GM12878 (cell line): Measurements from ENCODE around the gene LSM14B. TPM values are rescaled to one million over a fixed set of nuclear protein-coding genes. Genes with fewer than 3 reads are reported as not detected.

ENCODE experiments used
- ATAC-seq: fragments of 200-7000 bp; cut with Tn5 transposase; 3 replicates; pipeline ENCODE4 v1.9.1; 2020; ENCODE audit warnings: mild to moderate bottlenecking, moderate library complexity
- BruUV-seq: library from RNA; stranded (reverse); fragments of 400-500 nt; replicated peaks from 2 replicates; lab custom pipeline; 2021; lab: Mats Ljungman, UMichigan
- CTCF ChIA-PET: fragments of 300-600 bp; sonication (Branson Sonifier 250); formaldehyde crosslinking; extraction: SDS; loops from one replicate; lab custom pipeline; 2021; ENCODE audit warnings: inconsistent platforms; lab: Yijun Ruan, JAX
- POLR2A ChIA-PET: fragments of 350-600 bp; formaldehyde crosslinking; extraction: SDS; loops from one replicate; lab custom pipeline; 2021; ENCODE audit warnings: inconsistent platforms; lab: Charles Lee
- RAD21 ChIA-PET: fragments of 300-600 bp; sonication (Branson Sonifier 250); formaldehyde crosslinking; loops from one replicate; lab custom pipeline; 2023; ENCODE audit warnings: antibody characterized with exemption; ENCODE audit not compliant: unreplicated experiment; lab: Charles Lee
- SMC1A ChIA-PET: fragments of 300-600 bp; sonication (Branson Sonifier 250); formaldehyde crosslinking; loops from one replicate; lab custom pipeline; 2023; ENCODE audit not compliant: unreplicated experiment, uncharacterized antibody; lab: Charles Lee
- DNase-seq: peaks from one replicate; pipeline ENCODE4 v3.0.0-alpha.2; 2011; ENCODE audit warnings: low read depth, low spot score
- FAIRE-seq: peaks from 3 replicates; lab custom pipeline; 2011; peaks lifted over from hg19 to GRCh38; lab: Jason Lieb, UNC
- H2AFZ ChIP-seq: 2 replicates; pipeline ENCODE4 v1.6.0; 2011; ENCODE audit warnings: low read depth, low read length, control low read depth; ENCODE audit not compliant: control insufficient read depth
- H3K27ac ChIP-seq: 2 replicates; pipeline ENCODE4 v1.5.1; 2011; ENCODE audit warnings: control low read depth; ENCODE audit not compliant: control insufficient read depth, insufficient read depth
- H3K27me3 ChIP-seq, 2 experiments: replicated peaks in 1 of 2; 2 replicates each; pipeline versions ENCODE4 v1.6.0 to v1.6.1; 2011; ENCODE audit warnings: low read length in 1 of 2; ENCODE audit not compliant: control insufficient read depth in 2 of 2, insufficient read depth in 2 of 2
- H3K36me3 ChIP-seq, 2 experiments: 2 replicates each; pipeline ENCODE4 v1.5.1; 2011; ENCODE audit warnings: low read length in 1 of 2; ENCODE audit not compliant: control insufficient read depth in 2 of 2, insufficient read depth in 2 of 2
- H3K4me1 ChIP-seq: 2 replicates; pipeline ENCODE4 v1.6.1; 2011; ENCODE audit warnings: mild to moderate bottlenecking, low read length, moderate library complexity, mixed read lengths; ENCODE audit not compliant: control insufficient read depth, insufficient read depth
- H3K4me2 ChIP-seq: 2 replicates; pipeline ENCODE4 v1.6.0; 2011; ENCODE audit warnings: control low read depth; ENCODE audit not compliant: control insufficient read depth, insufficient read depth
- H3K4me3 ChIP-seq: fragments of 200-600 bp; sonication (generic); 2 replicates; pipeline ENCODE4 v1.5.1; 2016
- H3K79me2 ChIP-seq: 2 replicates; pipeline ENCODE4 v1.6.0; 2011; ENCODE audit warnings: low read length; ENCODE audit not compliant: control insufficient read depth, insufficient read depth
- H3K9ac ChIP-seq: 2 replicates; pipeline ENCODE4 v1.8.0; 2011; ENCODE audit warnings: low read length, control low read depth, mixed read lengths; ENCODE audit not compliant: control insufficient read depth, insufficient read depth
- H3K9me3 ChIP-seq: replicated peaks from 3 replicates; pipeline ENCODE4 v1.5.1; 2011; ENCODE audit warnings: mild to moderate bottlenecking, low read length; ENCODE audit not compliant: control insufficient read depth, insufficient read depth
- H4K20me1 ChIP-seq: 2 replicates; pipeline ENCODE4 v1.6.0; 2011; ENCODE audit not compliant: control insufficient read depth, insufficient read depth
- ATF2 ChIP-seq: IDR thresholded peaks from 2 replicates; pipeline ENCODE4 v1.6.1; 2012; ENCODE audit warnings: low read length, inconsistent platforms
- CREB1 ChIP-seq: IDR thresholded peaks from 2 replicates; pipeline ENCODE4 v1.6.1; 2012; ENCODE audit warnings: low read depth, mild to moderate bottlenecking, inconsistent platforms
- HSF1 ChIP-seq: fragments of 150-350 bp; IDR thresholded peaks from 2 replicates; pipeline ENCODE4 v1.6.1; 2014; ENCODE audit warnings: mild to moderate bottlenecking, low read depth, low read length
- KDM1A ChIP-seq: fragments of 200-600 bp; sonication (generic); IDR thresholded peaks from 2 replicates; pipeline ENCODE4 v1.6.1; 2016; ENCODE audit warnings: borderline replicate concordance
- SUZ12 ChIP-seq: fragments of 200-600 bp; sonication (generic); IDR thresholded peaks from one replicate; pipeline ENCODE4 v1.6.1; 2018; ENCODE audit warnings: antibody characterized with exemption, mild to moderate bottlenecking; ENCODE audit not compliant: unreplicated experiment
- TBL1XR1 ChIP-seq: IDR thresholded peaks from 2 replicates; pipeline ENCODE4 v1.6.1; 2012; ENCODE audit warnings: low read depth, low read length, improper control_type of control experiment
- WRNIP1 ChIP-seq: IDR thresholded peaks from 2 replicates; pipeline ENCODE4 v1.6.1; 2011; ENCODE audit warnings: low read depth, low read length, improper control_type of control experiment, borderline replicate concordance
- ZBTB33 ChIP-seq: fragments of 450-650 bp; IDR thresholded peaks from 2 replicates; pipeline ENCODE4 v1.6.1; 2017; ENCODE audit warnings: mild to moderate bottlenecking
- WGBS: methylation state at CpG from one replicate; pipeline ENCODE4 v1.1.6; 2016; ENCODE audit warnings: low lambda C conversion rate; ENCODE audit not compliant: insufficient replicate concordance, insufficient coverage; ENCODE audit errors: missing lambda C conversion rate; 5-methylcytosine and 5-hydroxymethylcytosine counted together
- in situ Hi-C: fragments of 300-500 bp; cut with MboI; formaldehyde crosslinking; loops from 9 replicates; pipeline ENCODE4 v1.14.3; 2018; ENCODE audit warnings: mixed read lengths
- intact Hi-C: fragments of 100-400 bp; cut with micrococcal nuclease; formaldehyde crosslinking; loops from one replicate; pipeline ENCODE4 v1.14.2; 2022; ENCODE audit not compliant: unreplicated experiment
- polyA plus RNA-seq, 11 experiments: library from polyadenylated mRNA; depleted of rRNA in 4 of 11; unstranded in 6 of 11; stranded (reverse) in 5 of 11; fragments of >200 nt; fragmentation: Nextera tagmentation in 4 of 11; fragmentation: Illumina TruSeq in 1 of 11; extraction: Ambion mirVana in 4 of 11; extraction: Trizol in 1 of 11; gene quantifications; 1 replicate in 1 of 11; 2 replicates in 10 of 11; pipeline versions ENCODE4 v1.2.1 to v1.2.3, GENCODE V29; 2011 to 2016; ENCODE audit warnings: inconsistent platforms in 2 of 11, missing spikeins in 2 of 11, low read depth in 1 of 11
- total RNA-seq, 4 experiments: library from RNA; depleted of rRNA in 3 of 4; stranded (reverse); fragments of >200 nt in 3 of 4; fragmentation: Illumina TruSeq in 1 of 4; extraction: Trizol in 1 of 4; gene quantifications; 2 replicates each; pipeline versions ENCODE4 v1.2.1 to v1.2.3, GENCODE V29; 2013 to 2021
- TF ChIP-seq, protein P1 (sequence below): fragments of 450-650 bp; IDR thresholded peaks from 2 replicates; pipeline ENCODE4 v1.6.1; 2017; ENCODE audit warnings: borderline replicate concordance

LSM14B gene
- total and polyA plus RNA-seq, 10 of the 15 experiments (the other 5 are each of a cell fraction or from before 2014, with no cell fraction given): 0.56 to 34.3 (median 15.6) TPM

DNA sequence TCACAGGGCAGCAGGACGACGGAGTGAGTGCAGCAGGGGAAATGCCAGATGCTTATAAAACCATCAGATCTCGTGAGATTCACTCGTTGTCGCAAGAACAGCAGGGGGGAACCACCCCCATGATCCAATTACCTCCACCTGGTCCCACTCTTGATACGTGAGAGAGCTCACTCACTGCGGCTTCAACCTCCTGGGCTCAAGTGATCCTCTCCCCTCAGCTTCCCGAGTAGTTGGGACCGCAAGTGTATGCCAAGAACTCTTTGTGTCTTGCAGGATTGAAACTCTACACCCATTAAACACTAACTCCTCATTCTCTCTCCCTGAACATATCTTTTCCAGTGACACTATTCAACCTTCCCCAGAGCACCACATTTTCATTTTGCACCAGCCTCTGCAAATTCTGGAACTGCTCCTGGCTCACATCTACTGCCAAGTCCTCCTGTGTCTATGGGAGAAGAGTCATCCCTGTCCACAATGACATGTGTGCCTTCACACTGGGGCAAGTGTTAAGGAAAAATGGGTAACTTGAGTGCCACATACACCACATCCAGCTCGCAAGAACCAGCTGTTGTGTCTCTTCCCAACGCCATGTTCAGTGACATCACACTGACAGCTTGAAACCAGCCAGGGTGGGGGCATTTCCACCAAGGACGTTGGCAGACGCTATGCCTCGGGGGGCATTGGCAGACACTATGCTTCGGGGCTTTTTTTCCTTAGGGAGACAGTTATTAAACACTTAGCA, 41.9 kb upstream of the LSM14B start:
- in situ Hi-C loops (loop anchor here (25.0 kb wide), 1 partner anchor 593 kb away; no protein-coding TSS in a partner anchor), intact Hi-C loops (no loop called here)
- no peak for DNase-seq
- Histone ChIP-seq H3K9me3 (peaks cover 4% of the 10 kb centered on the region; the same call in 2 of the 3 replicates), H3K9ac (no peak overlapping the region), H4K20me1 (no peaks in the 10 kb centered on the region), H3K4me2 (no peak overlapping the region), H3K36me3 (no peaks in the 10 kb centered on the region), H3K4me3 (no peak overlapping the region), H3K79me2 (no peaks in the 10 kb centered on the region), H3K27me3 (no peaks in the 10 kb centered on the region), H3K27ac (no peak overlapping the region), H3K4me1 (no peaks in the 10 kb centered on the region), H2AFZ (no peak overlapping the region)
- no TSS peak for BruUV-seq
- ChIA-PET RAD21 (no interaction called here), CTCF (no interaction called here), POLR2A (no interaction called here), SMC1A (no interaction called here)
- TF ChIP-seq, protein P1, sequence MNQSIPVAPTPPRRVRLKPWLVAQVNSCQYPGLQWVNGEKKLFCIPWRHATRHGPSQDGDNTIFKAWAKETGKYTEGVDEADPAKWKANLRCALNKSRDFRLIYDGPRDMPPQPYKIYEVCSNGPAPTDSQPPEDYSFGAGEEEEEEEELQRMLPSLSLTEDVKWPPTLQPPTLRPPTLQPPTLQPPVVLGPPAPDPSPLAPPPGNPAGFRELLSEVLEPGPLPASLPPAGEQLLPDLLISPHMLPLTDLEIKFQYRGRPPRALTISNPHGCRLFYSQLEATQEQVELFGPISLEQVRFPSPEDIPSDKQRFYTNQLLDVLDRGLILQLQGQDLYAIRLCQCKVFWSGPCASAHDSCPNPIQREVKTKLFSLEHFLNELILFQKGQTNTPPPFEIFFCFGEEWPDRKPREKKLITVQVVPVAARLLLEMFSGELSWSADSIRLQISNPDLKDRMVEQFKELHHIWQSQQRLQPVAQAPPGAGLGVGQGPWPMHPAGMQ: no peak
- TF ChIP-seq KDM1A: no peak
- no peak for TF ChIP-seq WRNIP1
- no peak for TF ChIP-seq TBL1XR1
- TF ChIP-seq CREB1: no peak
- TF ChIP-seq ZBTB33: no peak
- no peak for TF ChIP-seq HSF1
- TF ChIP-seq SUZ12: no peak
- TF ChIP-seq ATF2: no peak
- WGBS: 53% methylated on average over 15 of the region's 15 CpGs
- no peak for ATAC-seq
- no peak for FAIRE-seq
